Measurements from ENCODE around the gene ZNF775. TPM values are rescaled to one million over a fixed set of nuclear protein-coding genes. Genes with fewer than 3 reads are reported as not detected.

ZNF775 gene
- total RNA-seq, 1 experiment from 2014 or later, result 8.6 TPM

- in situ Hi-C loops (cut with HindIII; ENCODE audit: low pct_unique_long_range_greater_than_20kb, low sequenced_read_pairs), result no loop called here
- DNase-seq (ENCODE audit: low read depth), result peak; percentile 62
Observed at GRCh38 chr7:150405584-150406311, 26.6 kb downstream of the ZNF775 start.

GRCh38 chr7:150406312-150406566, 27.1 kb downstream of the ZNF775 start:
- no peak for DNase-seq (ENCODE audit: low read depth)
- in situ Hi-C loops (cut with HindIII; ENCODE audit: low pct_unique_long_range_greater_than_20kb, low sequenced_read_pairs), result no loop called here

GRCh38 chr7:150406567-150407421, 27.7 kb downstream of the ZNF775 start:
- in situ Hi-C loops (cut with HindIII; ENCODE audit: low pct_unique_long_range_greater_than_20kb, low sequenced_read_pairs), result no loop called here
- peak; percentile 69 for DNase-seq (ENCODE audit: low read depth)

GRCh38 chr7:150407588-150408392, 28.7 kb downstream of the ZNF775 start:
- in situ Hi-C loops (cut with HindIII; ENCODE audit: low pct_unique_long_range_greater_than_20kb, low sequenced_read_pairs), result no loop called here
- DNase-seq (ENCODE audit: low read depth), result no peak

GRCh38 chr7:150408393-150409299, 29.5 kb downstream of the ZNF775 start:
- in situ Hi-C loops (cut with HindIII; ENCODE audit: low pct_unique_long_range_greater_than_20kb, low sequenced_read_pairs), result no loop called here
- DNase-seq (ENCODE audit: low read depth), result no peak

DNA sequence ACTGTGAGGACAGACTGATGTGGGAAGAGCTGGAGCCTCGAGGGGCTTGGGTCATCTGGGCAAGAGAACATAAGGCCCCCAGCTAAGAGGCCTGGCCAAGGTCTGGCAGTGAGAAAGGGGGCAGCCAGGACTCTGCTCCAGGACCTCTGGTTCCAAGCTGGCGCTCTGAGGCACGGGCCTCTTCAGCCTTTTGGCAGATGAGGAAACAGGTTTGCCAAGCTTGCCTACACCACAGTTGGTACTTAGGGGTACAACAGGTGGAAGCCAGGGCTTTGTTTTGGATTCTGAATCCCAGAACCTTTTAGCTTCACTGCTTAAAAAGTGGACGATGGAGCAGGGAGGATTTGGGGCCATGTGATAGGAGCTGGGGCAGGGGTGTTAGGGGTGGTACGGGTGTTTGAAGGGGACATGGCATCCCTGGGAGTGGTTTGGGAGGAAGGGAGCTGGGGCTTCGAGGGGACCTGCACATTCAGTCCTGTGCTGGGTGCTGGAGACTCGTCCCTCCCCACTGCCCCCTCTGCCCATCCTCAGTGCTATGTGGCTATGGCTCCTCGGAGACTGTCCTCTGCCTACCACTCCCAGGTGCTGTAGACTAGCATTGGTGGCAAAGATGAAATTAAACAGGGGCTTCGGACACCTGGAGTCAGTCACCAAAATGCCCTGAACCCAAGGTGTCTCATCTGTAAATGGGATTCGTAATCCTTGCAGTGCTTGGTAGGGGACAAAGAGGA, 30.3 kb downstream of the ZNF775 start:
- in situ Hi-C loops (cut with HindIII; ENCODE audit: low pct_unique_long_range_greater_than_20kb, low sequenced_read_pairs), result no loop called here
- no peak for DNase-seq (ENCODE audit: low read depth)

DNA sequence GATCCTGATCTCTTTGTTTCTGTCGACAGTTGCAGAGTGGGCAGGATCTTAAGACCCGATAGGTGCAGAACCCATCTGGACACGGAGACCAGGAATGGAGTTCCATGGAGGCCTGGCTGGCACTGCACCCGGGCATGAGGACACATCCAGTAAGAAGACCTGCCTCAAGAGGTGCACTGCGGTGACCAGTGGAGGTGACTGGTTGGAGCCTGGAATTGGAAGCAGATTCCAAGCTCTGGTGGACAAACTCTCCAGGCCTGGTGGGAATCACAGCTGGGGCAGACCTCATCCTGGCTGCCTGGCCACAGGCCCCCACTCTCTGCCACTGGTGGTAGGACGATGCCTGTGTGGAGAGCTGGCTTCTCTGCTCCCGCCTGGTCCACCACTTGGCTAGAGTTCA, 31.0 kb downstream of the ZNF775 start:
- in situ Hi-C loops (cut with HindIII; ENCODE audit: low pct_unique_long_range_greater_than_20kb, low sequenced_read_pairs), result no loop called here
- DNase-seq (ENCODE audit: low read depth), result no peak

DNA sequence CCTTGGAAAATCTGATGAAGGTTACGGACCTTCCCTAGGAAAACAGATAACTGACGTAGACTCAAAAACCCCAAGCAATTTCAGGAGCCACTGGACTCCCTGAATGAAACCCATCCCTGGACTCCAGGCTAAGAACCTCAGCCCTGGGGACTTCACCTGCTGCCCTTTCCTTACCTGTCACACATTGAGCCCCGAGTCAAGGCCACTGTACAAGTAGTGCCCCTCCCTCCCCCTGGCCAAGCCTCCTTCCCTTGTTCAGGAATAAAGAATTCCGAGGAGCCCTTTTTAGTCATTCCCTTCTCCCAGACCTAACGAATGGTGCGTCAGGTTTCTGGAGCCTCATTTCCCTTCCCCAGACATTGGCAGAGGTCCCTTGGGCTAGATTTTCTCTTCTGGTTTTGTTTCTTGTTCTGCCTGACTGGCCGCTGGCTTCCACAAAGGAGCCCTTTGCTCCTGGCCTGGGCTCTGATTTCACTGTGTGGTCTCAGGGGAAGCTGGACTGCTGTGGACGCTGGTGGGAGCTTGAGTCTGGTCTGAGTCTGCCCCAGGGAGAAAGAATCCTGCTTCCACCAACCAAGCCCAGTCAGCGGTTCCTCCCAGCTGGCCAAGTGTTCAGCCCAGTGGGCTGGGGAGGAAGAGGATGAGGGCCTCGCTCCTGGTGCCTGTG, 31.7 kb downstream of the ZNF775 start:
- in situ Hi-C loops (cut with HindIII; ENCODE audit: low pct_unique_long_range_greater_than_20kb, low sequenced_read_pairs), result no loop called here
- peak; percentile 21 for DNase-seq (ENCODE audit: low read depth)

GRCh38 chr7:150411606-150412005, 32.5 kb downstream of the ZNF775 start:
- no peak for DNase-seq (ENCODE audit: low read depth)
- in situ Hi-C loops (cut with HindIII; ENCODE audit: low pct_unique_long_range_greater_than_20kb, low sequenced_read_pairs), result no loop called here

- in situ Hi-C loops (cut with HindIII; ENCODE audit: low pct_unique_long_range_greater_than_20kb, low sequenced_read_pairs), result no loop called here
- no peak for DNase-seq (ENCODE audit: low read depth)
Observed at GRCh38 chr7:150412016-150412415, 32.9 kb downstream of the ZNF775 start.

DNA sequence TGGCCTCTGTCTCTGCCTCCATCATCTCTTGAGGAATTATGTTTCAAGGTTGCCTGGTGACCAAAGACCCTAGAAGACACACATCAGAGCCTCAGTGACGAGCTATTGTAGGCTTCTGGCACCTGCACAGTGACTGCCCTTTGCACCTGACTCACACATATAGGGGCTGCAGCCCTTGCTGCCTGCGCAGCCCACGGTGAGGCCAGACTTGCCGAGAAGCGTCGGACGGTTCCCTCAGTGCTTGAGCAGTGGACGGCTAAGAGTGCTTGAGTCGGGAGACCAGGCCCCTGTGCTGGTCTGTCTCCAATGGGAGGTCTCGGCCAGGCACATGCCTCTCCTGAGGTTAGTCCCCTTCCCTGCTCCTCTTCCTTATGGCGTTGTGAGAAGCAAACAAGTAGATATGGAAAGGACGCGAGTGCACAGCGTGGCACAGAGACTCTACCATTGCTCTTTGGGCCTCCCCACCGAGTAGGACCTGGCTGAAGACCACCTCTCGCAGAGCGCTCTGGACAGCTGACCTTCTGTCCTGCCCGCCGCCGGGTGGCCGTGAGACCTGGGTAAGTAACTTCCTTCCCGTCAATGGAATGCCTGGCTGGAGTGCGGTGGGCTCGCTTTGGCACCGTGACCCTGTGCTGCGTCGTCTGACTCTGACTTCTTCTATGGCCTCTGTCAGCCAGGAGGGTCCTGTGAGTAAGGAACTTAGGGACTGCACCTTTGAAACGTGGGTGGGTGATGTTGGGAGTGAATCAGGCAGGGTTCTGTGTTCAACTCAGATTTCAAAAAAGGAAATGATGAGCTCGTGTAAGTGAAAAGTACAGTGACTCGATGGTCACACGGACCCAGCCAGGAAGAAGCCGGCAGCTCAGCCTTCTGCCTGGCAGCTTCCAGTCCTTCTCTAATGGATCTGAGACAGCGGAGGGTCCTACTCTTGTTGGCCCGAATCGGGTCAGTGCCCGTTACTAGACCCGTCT, 33.7 kb downstream of the ZNF775 start:
- in situ Hi-C loops (cut with HindIII; ENCODE audit: low pct_unique_long_range_greater_than_20kb, low sequenced_read_pairs), result no loop called here
- no peak for DNase-seq (ENCODE audit: low read depth)

GRCh38 chr7:150413640-150414081, 34.5 kb downstream of the ZNF775 start:
- in situ Hi-C loops (cut with HindIII; ENCODE audit: low pct_unique_long_range_greater_than_20kb, low sequenced_read_pairs), result no loop called here

DNA sequence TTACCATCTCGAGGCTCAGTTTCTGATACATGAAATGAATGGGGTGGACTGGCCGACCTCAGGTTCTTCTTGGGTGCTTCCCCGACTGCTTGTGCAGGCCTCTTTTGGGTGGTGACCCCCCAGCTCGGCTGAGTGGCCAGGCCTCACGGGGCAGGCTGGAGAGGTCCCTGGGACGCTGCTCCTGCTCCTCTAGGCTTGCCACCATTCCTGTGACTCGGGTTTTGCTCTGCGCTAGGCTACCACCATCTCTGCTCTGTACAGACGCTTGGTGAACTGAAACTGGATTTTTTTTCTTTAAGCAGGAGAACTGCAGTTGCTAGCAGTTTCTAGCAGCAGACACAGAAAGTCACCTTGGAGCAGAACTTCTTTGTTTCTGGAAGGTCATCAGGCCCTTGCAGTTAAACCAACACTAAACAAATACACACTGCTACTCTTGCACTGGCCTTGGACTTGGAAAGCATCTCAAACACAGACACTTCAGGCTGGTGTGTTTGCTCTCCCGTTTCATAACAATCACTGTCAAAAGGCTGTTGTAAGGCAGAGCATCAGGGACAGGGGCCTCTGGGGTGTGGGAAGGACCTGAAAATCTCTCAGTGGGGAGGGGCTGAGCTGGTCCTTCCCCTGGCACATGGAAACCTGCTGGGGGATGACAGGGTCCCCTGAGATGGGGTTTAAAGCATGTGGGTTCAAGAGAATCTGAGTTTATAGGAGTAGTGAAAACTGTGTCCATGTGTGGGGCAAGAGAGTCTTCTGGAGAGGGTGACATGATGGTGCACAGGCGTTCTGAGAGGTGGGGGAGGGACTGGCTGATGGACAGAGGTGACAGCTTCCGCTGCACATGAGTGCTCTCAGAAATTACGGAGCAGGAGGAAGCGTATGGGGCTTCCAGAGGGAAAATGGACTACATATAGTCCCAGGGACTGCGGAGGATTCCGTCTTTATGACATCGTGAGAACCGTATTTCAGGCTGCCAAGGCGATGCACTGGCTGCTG, 36.3 kb downstream of the ZNF775 start:
- in situ Hi-C loops (cut with HindIII; ENCODE audit: low pct_unique_long_range_greater_than_20kb, low sequenced_read_pairs), result no loop called here

More at GRCh38 chr7:150413640-150414081, 34.5 kb downstream of the ZNF775 start:
- DNase-seq (ENCODE audit: low read depth), result no peak

DNA sequence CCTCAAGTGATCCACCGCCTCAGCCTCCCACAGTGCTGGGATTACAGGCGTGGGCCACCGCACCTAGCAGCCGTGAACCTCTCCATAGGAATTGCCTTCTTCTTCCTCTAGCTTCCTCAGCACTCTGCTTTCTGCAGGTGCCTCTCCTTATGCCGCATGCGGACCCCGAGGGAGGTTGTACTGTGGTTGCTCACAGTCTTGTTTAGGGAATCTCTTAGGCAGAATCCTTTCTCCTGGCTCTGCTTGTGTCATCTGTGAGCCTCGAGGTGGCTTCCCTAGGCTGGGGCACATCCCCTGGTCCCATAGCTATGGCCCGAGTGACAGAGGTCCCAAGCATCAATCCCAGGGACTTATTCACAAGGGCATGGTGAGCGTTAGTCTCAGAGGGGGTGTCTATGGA, 38.1 kb downstream of the ZNF775 start:
- DNase-seq (ENCODE audit: low read depth), result no peak
- in situ Hi-C loops (cut with HindIII; ENCODE audit: low pct_unique_long_range_greater_than_20kb, low sequenced_read_pairs), result no loop called here

More for the DNA sequence above, 36.3 kb downstream of the ZNF775 start:
- no peak for DNase-seq (ENCODE audit: low read depth)

DNA sequence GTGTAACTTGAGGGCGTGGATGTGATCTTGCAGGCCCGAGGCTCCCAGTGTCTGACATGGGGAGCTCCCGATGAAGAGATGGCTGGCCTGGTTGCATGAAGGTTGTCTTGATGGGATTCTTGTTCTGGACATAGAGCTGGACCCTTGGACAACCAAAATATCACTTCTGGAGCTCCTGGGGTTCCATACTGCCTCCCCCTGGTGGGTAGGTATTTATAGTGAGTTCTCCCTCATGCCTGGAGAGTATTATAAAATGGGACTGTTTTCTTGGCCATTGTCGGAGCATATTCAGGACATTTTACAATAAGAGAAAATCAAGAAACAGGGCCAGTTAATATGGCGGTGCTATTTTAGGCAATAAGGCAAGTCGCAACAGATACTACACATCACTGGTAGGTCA, 38.7 kb downstream of the ZNF775 start:
- no peak for DNase-seq (ENCODE audit: low read depth)
- in situ Hi-C loops (cut with HindIII; ENCODE audit: low pct_unique_long_range_greater_than_20kb, low sequenced_read_pairs), result no loop called here

Data from Caki2 (cell line).